Stimulated activated CD8-positive, alpha-beta memory T cell treated with anti-CD3 and anti-CD28 coated beads, Interleukin-7, amount 100 ng/mL, for 4 hours (primary cell): ENCODE measurements around the gene COA8.

ENCODE experiments used
- DNase-seq, 2 donors: peaks; one replicate each; pipeline ENCODE4 v3.0.0-alpha.2; 2020; ENCODE audit warnings: low read depth in 2 of 2

Gene COA8

GRCh38 chr14:103535891-103536565 is 26.7 kb upstream of the COA8 start:
- DNase-seq, result no peak

GRCh38 chr14:103536693-103537092 is 26.1 kb upstream of the COA8 start:
- no peak for DNase-seq

GRCh38 chr14:103537175-103537990 is 25.4 kb upstream of the COA8 start:
- no peak for DNase-seq

GRCh38 chr14:103538291-103539055 is 24.3 kb upstream of the COA8 start:
- DNase-seq, result no peak

GRCh38 chr14:103539056-103539825 is 23.5 kb upstream of the COA8 start:
- DNase-seq, result no peak

- DNase-seq, result no peak
Observed at GRCh38 chr14:103540821-103541708, 21.7 kb upstream of the COA8 start.

- no peak for DNase-seq
Observed at GRCh38 chr14:103541709-103542604, 20.8 kb upstream of the COA8 start.

- DNase-seq, result no peak
Observed at GRCh38 chr14:103542605-103543088, 20.1 kb upstream of the COA8 start.

- DNase-seq, result no peak
Observed at GRCh38 chr14:103543140-103543539, 19.6 kb upstream of the COA8 start.

GRCh38 chr14:103543721-103544387 is 18.9 kb upstream of the COA8 start:
- no peak for DNase-seq

GRCh38 chr14:103544388-103545218 is 18.2 kb upstream of the COA8 start:
- DNase-seq, result no peak

- DNase-seq, result no peak
Observed at GRCh38 chr14:103545219-103545914, 17.4 kb upstream of the COA8 start.

- DNase-seq, result no peak
Observed at GRCh38 chr14:103545915-103546651, 16.7 kb upstream of the COA8 start.

GRCh38 chr14:103546652-103547454 is 15.9 kb upstream of the COA8 start:
- DNase-seq, result peak; percentile 53 to 60

GRCh38 chr14:103547455-103547940 is 15.3 kb upstream of the COA8 start:
- no peak for DNase-seq
